GM03348 (cell line): Measurements from ENCODE around the gene SOX12.

Source experiments
- DNase-seq: peaks from one replicate; pipeline ENCODE4 v3.0.0; 2012; ENCODE audit warnings: low spot score

The SOX12 gene

GRCh38 chr20:325045-325888 lies at the start of gene SOX12:
Gene SOX12 (plus strand): TSS chr20:325552. CDS start chr20:325925, 373 bp downstream.
- DNase-seq = peak; percentile 95

GRCh38 chr20:275791-276190 lies 49.6 kb upstream of the SOX12 start:
- no peak for DNase-seq

GRCh38 chr20:276620-277495 lies 48.5 kb upstream of the SOX12 start:
- no peak for DNase-seq

- no peak for DNase-seq
Observed at GRCh38 chr20:277496-277781, 47.9 kb upstream of the SOX12 start.

GRCh38 chr20:278181-278580 lies 47.2 kb upstream of the SOX12 start:
- no peak for DNase-seq

- no peak for DNase-seq
Observed at GRCh38 chr20:278607-279571, 46.5 kb upstream of the SOX12 start.

- DNase-seq = no peak
Observed at GRCh38 chr20:284172-284571, 41.2 kb upstream of the SOX12 start.

- DNase-seq = no peak
Observed at GRCh38 chr20:286508-286907, 38.8 kb upstream of the SOX12 start.

- no peak for DNase-seq
Observed at GRCh38 chr20:288956-289692, 36.2 kb upstream of the SOX12 start.

GRCh38 chr20:289693-290083 lies 35.7 kb upstream of the SOX12 start:
- DNase-seq = no peak

GRCh38 chr20:290084-290831 lies 35.1 kb upstream of the SOX12 start, which contains the start of gene C20orf96:
Gene C20orf96 (minus strand): TSS chr20:290750. CDS start chr20:290610, 140 bp downstream.
- DNase-seq = peak; percentile 99

GRCh38 chr20:294602-295001 lies 30.8 kb upstream of the SOX12 start:
- DNase-seq = no peak

- DNase-seq = no peak
Observed at GRCh38 chr20:295804-296203, 29.5 kb upstream of the SOX12 start.

- peak; percentile 92 for DNase-seq
Observed at GRCh38 chr20:297098-297924, 28.0 kb upstream of the SOX12 start, which contains the start of gene ZCCHC3. Gene ZCCHC3 (plus strand): TSS chr20:297570. CDS start chr20:297587, 17 bp downstream.

GRCh38 chr20:297925-298775 lies 27.2 kb upstream of the SOX12 start:
- peak; percentile 80 for DNase-seq

- no peak for DNase-seq
Observed at GRCh38 chr20:298776-299391, 26.5 kb upstream of the SOX12 start.

GRCh38 chr20:300345-300990 lies 24.9 kb upstream of the SOX12 start:
- DNase-seq = no peak
